GM12878 (cell line): ENCODE data around the gene AKTIP.

ENCODE experiments used
- BCLAF1 ChIP-seq: fragments of 450-650 bp; IDR thresholded peaks from 2 replicates; pipeline ENCODE4 v1.6.1; 2017; ENCODE audit warnings: antibody characterized with exemption, mild to moderate bottlenecking, moderate library complexity
- CHD2 ChIP-seq: IDR thresholded peaks from 2 replicates; pipeline ENCODE4 v1.6.1; 2011; ENCODE audit warnings: low read depth, low read length, improper control_type of control experiment, borderline replicate concordance
- CHD4 ChIP-seq: fragments of 200-600 bp; sonication (generic); IDR thresholded peaks from 2 replicates; pipeline ENCODE4 v1.6.1; 2016; ENCODE audit warnings: mild to moderate bottlenecking
- HCFC1 ChIP-seq: fragments of 150-350 bp; IDR thresholded peaks from 2 replicates; pipeline ENCODE4 v1.6.1; 2014; ENCODE audit warnings: low read length
- POLR2A ChIP-seq: IDR thresholded peaks from 2 replicates; pipeline ENCODE4 v1.6.1; 2011; ENCODE audit warnings: low read depth, mild to moderate bottlenecking, low read length
- POLR2AphosphoS5 ChIP-seq: IDR thresholded peaks from 2 replicates; pipeline ENCODE4 v1.6.1; 2011; ENCODE audit warnings: mild to moderate bottlenecking, low read length, inconsistent platforms
- STAT1 ChIP-seq: fragments of 450-650 bp; conservative IDR thresholded peaks from 2 replicates; pipeline ENCODE4 v1.6.1; 2014; ENCODE audit warnings: antibody characterized with exemption, mild to moderate bottlenecking
- SUPT20H ChIP-seq: IDR thresholded peaks from 2 replicates; pipeline ENCODE4 v1.6.1; 2011; ENCODE audit warnings: low read depth, mild to moderate bottlenecking, low read length, moderate library complexity, borderline replicate concordance; ENCODE audit not compliant: control insufficient read depth
- USF2 ChIP-seq: IDR thresholded peaks from 2 replicates; pipeline ENCODE4 v1.6.1; 2011; ENCODE audit warnings: low read depth, low read length, improper control_type of control experiment, borderline replicate concordance

- no peak for TF ChIP-seq CHD4
- TF ChIP-seq POLR2AphosphoS5, result no peak
- TF ChIP-seq STAT1, result no peak
- TF ChIP-seq POLR2A, result no peak
- TF ChIP-seq SUPT20H, result no peak
- no peak for TF ChIP-seq BCLAF1
- TF ChIP-seq CHD2, result no peak
- no peak for TF ChIP-seq USF2
- no peak for TF ChIP-seq HCFC1
These were observed 4.6 kb upstream of the AKTIP start for GRCh38 chr16:53507464-53508179.
